GM19468 (cell line): ENCODE measurements around the gene SLC10A7.
"Not testable (repeated sequence)": the region's sequence is repeated elsewhere in the genome, so short reads cannot be mapped to it uniquely, and the experiment has no call there.

ENCODE experiments used
- ATAC-seq: cut with Tn5 transposase; IDR thresholded peaks from one replicate; pipeline ENCODE4 v1.9.1; 2021; ENCODE audit warnings: mild to moderate bottlenecking, moderate library complexity, moderate number of reproducible peaks; ENCODE audit not compliant: unreplicated experiment; ENCODE audit errors: extremely low read depth

Gene SLC10A7

DNA sequence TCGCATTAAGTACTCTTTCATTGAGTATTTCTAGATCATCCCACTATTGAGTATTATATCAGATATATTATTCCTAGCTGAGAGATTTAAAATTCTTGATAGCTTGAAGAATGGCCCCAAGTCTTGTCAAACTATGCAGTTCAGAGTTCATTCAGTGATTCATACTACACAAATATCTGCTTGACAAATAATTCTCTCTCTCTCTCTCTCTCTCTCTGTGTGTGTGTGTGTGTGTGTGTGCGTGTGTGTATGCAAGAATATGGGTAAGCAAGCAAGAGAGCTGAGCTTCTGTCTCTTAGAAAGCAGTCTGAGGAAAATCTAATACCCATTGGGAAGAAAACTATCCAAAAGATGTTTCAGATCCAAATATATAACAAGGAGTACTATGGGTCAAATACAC is 142.0 kb downstream of the SLC10A7 start:
- no peak for ATAC-seq

DNA sequence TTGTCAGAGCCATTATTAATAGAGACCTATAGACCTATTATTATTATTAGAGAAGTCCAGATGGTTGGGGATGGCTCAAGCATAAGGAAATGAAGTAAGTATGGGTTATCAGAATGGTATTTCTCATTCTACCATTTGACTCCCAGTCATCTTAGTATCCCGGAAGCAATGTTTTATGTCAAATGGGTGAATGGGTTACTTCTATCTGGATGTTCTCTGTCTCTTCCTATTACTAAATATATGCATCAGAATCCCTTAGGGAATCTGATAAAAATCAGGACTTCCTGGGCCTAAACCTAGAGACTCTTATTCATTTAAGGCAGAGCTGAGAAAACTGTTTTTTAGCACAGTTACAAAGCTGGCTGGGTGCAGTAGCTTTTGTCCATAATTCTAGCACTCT is 149.9 kb downstream of the SLC10A7 start:
- no peak for ATAC-seq

DNA sequence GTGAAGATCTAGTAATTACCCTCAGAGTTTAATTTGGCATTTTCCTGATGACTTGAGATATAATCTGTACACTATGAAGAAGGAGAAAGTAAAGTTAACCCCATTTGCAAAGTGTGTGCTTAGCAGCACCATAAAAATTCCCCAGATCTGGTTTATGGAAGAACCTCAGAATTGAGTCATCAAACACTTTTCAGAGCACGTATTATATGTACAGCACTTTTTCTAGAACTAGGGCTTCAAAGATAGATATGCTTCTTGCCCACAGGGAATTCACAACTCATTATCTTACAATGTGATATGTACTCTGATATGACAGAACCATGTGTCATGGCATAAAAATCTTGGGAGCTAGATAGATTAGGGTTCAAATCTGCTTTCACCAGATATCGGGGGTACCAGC is 150.9 kb downstream of the SLC10A7 start:
- no peak for ATAC-seq

DNA sequence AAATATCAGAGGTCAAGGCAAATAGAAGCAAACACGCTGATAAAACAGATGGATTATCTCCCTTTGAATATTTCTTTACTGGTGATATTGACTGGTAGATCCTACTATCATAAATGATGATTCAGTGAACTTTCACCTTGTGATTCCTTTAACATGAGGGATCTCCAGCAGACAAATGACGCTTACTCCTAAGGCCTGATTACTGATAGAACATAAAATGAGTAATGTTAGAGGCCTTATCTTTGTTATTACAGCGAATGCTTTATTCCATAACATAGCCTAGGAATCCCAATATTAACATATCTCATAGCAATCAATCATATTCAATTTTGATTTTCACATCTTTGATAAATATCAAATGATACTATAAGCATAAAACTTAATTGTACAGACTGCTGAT is 152.3 kb downstream of the SLC10A7 start:
- no peak for ATAC-seq

DNA sequence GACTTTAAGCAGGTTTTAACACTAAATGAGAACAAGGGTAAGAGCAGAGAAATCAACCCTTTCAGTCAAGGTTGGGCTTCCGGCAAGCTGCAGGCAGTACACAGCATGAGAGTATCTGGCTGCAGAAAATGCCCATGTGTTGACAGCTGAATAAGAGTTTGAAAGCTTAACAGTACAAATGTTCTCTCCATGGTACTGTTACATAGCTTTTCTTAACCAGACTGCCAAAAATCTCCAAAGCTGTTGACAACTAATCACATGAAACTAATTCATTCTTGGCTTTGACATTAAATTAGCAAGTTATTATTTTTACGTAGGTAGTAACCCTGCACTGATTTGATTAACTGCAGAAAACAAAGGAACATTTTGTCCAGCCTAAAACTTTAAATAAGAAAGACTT is 153.5 kb downstream of the SLC10A7 start:
- ATAC-seq: no peak

DNA sequence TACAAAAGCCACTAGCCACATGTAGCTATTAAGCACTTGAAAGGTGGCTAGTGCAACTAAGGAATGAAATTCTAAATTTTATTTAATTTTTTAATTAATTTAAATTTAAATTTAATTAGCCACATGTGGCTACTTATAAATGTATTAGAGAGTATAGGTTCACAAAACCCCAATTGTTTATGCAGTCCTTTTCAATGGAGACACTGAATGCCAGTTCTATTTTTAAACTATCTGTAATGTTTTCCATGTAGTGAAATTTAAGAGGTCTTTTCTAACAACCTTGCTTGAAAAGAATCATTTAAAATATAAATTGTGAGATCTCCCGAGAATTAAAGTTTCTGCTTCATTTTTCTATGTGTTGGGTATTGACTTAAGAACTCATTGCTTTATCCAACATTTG is 154.4 kb downstream of the SLC10A7 start:
- ATAC-seq: no peak

DNA sequence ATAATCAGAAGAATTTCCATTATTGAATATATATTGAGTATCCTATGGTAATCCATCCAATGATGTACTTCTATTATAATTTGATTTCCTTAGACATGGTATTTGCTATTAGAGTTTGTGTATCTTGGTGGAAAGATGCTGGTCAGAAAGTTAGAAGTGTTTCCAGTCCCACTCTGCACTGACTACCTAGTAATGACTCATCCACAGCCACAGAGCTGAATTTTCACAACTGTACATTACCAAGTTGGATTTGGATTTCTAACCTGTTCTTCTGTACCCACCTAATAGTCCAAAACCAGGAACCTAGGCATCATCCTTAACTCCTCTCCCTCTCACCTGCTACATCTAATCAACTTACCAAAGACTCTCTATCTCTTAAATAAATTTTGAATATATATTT is 162.0 kb downstream of the SLC10A7 start:
- no peak for ATAC-seq

DNA sequence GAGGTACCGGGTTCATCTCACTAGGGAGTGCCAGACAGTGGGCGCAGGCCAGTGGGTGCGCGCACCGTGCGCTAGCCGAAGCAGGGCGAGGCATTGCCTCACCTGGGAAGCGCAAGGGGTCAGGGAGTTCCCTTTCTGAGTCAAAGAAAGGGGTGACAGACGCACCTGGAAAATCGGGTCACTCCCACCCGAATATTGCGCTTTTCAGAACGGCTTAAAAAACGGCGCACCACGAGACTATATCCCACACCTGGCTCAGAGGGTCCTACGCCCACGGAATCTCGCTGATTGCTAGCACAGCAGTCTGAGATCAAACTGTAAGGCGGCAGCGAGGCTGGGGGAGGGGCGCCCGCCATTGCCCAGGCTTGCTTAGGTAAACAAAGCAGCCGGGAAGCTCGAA is 171.6 kb downstream of the SLC10A7 start:
- not testable (repeated sequence) for ATAC-seq

DNA sequence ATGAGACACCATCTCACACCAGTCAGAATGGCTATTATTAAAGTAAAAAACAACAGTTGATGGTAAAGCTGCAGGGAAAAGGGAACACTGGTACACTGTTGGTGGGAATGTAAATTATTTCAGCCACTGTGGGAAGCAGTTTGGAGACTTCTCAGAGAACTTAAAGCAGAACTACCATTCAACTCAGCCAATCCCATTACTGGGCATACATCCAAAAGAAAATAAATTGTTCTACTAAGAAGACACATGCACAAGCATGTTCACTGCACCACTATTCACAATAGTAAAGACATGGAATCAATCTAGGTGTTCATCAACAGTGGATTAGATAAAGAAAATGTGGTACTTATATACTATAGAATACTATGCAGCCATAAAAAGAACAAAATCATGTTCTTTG is 172.4 kb downstream of the SLC10A7 start:
- ATAC-seq: no peak

DNA sequence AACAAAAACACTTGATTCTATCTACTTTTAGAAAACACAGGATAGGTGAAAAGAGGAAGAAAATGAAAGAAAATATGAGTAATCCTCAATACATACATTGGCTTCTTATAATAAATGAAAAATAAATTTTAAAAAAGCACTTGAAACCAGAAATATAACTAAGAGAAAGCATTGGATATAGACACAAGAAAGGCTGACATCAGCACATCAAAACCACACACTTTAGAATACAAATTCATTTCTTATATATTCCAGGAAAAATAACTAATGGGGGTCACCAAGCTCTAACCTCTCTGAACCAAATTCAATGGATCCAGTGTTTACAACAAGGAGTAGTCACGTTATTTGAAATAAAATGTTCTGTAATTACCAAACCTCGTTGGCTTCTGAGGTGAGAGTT is 173.9 kb downstream of the SLC10A7 start:
- no peak for ATAC-seq

DNA sequence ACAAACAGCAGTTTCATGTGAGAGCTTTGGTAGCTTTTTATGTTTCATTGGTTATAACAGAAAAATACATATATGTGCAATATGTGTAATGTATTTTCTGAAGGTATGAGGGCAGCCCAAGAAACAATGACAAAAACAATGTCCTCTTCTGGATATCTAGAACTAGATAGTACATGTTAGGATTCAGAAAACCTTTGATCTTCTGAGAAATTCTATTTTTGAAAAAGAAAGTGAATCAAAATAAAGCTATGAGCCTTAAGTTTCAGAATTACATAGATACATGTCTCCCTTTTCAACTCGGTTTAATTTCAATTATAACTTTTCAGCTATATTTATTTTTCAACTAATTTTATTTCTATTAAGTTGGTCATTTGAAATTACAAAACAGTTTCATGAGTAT is 175.5 kb downstream of the SLC10A7 start:
- no peak for ATAC-seq

DNA sequence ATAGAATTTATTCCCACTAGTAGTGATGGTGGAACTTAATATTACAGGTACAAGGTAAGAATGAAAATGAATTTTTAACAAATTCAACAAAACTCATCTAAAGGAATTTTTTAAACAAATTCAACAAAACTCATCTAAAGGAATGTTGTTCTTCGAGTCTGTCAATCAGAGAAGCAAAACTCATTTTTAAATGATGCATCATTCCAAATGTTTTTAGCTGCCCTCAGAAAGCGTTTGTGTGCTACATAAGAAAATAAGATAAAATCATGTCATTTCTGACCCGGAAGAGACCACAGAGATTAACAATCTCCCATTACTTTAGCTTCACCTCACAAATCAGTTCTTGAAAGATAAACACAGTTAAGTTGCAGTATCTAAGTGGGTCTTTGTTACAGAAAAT is 178.0 kb downstream of the SLC10A7 start:
- ATAC-seq: no peak

DNA sequence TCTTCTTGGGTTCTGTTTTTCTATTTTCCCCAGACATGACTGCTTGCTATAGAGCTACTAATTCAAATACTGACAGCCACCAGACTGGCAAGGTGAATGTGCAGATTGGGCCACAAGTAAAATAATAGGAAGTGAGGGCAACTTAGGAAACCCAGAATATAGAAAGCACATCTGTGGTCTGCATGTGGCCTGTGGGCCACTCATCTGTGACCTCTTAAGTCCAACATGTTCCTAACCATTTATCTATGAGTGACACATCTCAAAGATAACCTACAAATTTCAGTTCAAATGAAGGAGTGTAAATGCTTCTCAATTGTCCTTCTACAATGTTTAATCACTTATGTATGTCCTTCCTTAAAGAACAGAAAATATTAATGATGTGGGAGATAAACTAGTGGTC is 178.5 kb downstream of the SLC10A7 start:
- ATAC-seq: peak; percentile 90

DNA sequence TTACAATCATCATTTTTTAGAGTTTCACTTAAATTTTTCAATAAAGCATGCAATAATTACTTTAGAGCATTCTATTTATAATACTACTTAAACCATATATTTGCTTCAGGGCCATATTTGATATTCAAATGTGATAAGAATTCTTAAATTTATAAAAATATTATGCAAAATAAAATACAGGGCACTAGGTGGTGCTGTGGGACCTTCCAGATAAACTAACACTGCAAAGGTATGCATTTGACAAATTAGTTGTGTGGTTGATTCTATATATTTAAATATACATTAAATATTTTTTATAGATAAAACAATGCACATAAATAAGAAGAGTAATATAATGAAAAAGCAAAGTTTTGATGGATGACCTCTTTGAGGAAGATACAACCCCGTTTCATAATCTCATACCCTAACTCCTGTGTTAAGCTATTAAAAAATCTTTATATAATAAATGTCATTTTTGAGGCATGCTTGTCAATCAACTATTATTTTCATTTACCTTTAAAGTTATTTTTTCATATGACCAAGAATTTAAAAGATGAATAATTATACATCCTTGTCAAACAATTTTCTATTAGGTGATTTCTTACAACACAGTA is 179.0 kb downstream of the SLC10A7 start:
- ATAC-seq: no peak

DNA sequence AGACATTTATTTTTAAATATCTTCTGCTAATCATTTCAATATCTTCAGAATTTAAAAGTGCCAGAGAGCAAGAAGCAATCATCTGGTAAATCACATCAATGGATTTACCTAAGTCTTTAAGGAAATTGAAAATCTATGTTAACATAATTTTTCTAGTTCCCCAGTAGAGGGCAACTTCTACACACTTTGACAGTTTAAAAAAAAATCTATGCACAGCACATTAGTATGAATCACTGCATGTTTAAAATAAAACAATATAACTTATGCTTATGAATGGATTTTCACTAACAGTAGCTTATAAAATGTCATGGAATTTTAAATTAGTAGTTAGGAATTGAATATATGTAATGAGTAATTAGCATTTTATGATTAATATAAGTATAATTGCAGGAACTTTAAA is 180.9 kb downstream of the SLC10A7 start:
- ATAC-seq: no peak

DNA sequence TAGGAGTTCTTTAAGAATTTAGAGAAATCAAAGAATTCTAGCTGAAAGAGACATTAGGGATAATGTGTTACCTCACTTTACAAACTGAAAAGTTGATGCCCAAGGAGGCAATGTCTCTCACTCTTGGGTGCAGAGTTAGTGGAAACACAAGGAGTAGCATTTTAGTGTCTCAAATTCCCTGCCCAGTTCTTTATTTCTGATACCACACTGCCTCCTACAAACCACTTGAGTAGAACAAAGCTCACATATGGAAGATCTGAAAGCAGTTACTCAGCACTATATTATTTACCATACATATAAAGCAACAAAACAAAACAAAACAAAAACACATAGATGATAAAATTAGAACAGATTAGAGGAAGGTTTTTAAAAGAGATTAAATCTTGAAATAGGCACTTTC is 183.2 kb downstream of the SLC10A7 start:
- ATAC-seq: no peak

DNA sequence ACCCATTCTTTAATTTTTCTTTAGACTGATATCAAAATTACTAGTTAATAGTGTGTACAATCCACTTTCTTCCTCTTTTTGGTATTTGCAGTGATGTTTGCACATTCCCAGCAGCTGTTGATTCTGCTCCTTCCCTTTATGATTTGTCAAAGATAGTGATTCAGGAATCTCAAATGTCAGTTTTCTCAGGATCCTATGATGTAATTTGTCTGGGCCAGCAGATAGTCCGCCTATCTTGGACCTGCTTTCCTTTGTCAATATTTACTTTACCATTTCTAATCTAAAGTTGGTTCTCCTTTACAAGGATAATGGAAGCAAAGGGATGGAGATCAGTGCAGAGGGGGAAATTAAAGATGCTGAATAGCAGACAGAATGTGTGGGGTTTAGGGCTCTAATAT is 185.3 kb downstream of the SLC10A7 start:
- no peak for ATAC-seq

DNA sequence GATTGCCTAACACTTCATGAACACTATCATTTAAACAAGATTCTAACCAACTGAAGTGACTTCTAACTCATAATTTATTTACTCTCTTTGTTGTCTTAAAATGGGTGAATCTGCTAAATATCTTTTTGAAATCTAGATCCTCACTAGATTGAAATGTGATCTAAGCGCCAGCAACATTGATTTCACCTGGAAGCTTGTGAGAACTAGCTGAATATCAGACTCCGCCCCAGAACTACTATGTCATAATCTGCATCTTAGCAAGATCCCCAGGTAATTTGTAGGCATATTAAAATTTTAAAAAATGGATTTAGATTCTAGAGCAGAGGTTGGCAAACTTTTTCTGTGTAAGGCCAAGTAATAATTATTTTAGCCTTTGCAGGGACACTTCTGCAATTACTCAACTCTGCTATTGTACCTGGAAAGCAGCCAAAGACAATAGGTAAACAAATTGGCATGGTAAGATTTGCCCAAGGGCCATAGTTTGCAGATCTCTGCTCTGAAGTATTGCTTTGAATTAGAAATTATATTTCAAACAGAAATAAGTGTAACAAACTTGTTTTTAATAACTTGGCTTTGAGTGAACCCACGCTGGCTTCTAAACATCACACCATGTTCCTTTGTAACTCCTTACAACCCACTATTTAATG is 185.9 kb downstream of the SLC10A7 start:
- no peak for ATAC-seq

DNA sequence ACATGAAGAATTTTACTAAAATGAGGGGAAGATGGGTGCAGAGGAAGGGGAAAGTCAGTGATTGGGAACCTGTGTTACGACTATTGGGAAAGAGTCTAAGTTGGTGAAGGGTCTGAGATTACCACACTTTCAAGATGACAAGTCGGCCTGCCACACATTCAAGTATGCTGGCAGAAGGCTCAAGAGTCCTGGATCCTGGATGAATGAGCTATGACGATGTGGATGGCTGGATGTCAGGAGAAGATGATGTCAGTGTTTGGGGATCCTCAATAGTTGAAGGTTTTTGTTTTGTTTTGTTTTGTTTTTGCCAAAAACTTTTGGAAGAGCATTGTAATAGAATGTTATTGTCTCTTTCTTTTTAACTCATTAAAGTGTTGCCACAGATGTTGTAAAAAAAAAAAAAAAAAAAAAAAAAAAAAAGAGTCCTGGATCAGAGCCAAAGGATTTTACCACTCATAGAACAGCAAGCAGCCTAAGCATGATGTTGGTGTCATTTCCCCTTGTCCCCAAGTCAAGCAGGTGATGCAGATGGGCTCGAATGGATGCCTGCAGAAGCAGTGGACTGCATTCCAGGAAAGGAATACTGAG is 186.8 kb downstream of the SLC10A7 start:
- no peak for ATAC-seq

DNA sequence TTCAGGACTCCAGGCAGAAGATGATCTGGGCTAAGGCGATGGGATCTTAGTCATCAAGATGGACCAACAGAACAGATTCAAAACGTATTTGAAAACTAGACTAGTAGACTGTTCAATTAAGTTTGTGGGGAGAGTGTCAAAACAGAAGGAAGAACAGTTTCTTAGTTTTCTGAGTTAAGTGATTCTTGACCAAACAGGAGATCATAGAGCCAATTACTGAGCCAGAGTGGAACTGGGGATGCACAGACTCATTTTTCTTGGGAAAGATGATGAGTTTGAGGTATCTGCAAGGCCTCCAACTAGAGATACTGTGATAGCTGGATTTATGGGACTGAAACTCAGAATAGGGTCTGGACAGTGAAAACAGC is 187.9 kb downstream of the SLC10A7 start:
- no peak for ATAC-seq

DNA sequence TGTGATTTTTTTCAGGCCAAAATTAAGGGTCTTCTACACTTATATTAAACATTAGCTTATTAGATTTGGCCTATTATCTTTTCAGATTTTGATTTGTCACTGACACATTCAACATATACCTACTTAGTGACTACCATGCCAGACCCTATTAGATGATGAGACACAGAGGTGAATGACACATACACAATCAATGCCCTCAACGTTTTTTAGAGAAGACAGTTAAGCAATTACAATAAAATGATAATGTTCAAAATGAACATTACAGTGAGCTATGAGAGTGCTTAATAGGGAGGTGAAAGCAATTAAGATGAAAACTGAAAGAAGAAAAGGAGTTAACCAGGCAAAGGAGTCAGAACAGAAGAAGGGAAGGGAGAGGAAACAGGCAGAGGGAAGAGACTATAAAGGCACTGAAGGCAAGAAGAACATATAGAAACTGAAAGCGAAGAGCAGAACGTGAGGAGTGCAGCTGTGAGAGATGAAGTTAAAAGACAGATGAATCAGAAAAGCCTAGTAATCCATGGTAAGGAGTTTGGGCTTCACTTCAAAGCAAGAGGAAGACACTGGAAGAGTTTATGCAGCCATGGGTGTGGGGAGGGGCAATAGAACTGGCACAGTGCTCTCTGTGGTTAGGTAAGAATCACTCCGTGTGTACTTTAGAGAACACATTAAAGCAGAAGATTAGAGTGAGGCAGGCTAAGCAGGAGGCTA is 188.4 kb downstream of the SLC10A7 start:
- ATAC-seq: peak; percentile 75

DNA sequence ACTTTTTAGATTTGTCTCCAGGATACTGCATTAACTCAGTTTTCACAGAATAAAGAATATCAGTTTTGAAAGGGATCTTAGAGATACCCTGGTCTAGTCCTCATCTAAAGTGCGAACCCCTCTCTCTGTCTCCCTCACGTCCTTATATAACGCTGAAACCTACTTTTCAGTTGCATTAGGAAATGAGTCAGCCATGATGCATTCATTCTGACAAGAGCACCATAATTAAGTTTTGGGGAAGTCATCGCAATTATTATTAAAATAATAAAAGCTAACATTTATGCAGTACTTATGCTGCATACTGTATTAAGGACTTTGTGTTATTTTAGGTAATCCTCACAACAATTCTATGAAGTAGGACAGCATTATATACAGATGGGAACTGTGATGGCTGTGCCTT is 191.3 kb downstream of the SLC10A7 start:
- no peak for ATAC-seq
